Gastrocnemius medialis (tissue), 4 donors: ENCODE data around the gene RPS15A. TPM values are rescaled to one million over a fixed set of nuclear protein-coding genes. Genes with fewer than 3 reads are reported as not detected.

ENCODE experiments used
- ATAC-seq, 2 donors: fragments of 150-250 bp; one replicate each; pipeline ENCODE4 v1.9.1; 2016
- DNase-seq, 2 donors: peaks; one replicate each; pipeline ENCODE4 v3.0.0-alpha.2; 2019
- H3K27ac ChIP-seq, 4 donors: fragments of 200-600 bp; sonication (generic); 1 replicate in 1 of 4; 2 replicates in 3 of 4; pipeline ENCODE4 v1.5.1; 2016 to 2018; ENCODE audit warnings: mild to moderate bottlenecking in 2 of 4, moderate library complexity in 1 of 4
- H3K27me3 ChIP-seq, 3 donors: fragments of 200-600 bp; sonication (generic) in 2 of 3; 1 replicate in 1 of 3; 2 replicates in 2 of 3; pipeline versions ENCODE4 v1.5.1 to v1.6.0; 2016 to 2019; ENCODE audit warnings: mild to moderate bottlenecking in 1 of 3, moderate library complexity in 1 of 3
- H3K36me3 ChIP-seq, 2 donors: fragments of 200-600 bp; sonication (generic) in 1 of 2; one replicate each; pipeline ENCODE4 v1.5.1; 2017 to 2018
- H3K4me1 ChIP-seq, 2 donors: fragments of 200-600 bp; sonication (generic) in 1 of 2; one replicate each; pipeline ENCODE4 v1.5.1; 2016 to 2017; ENCODE audit warnings: mild to moderate bottlenecking in 2 of 2
- H3K4me3 ChIP-seq, 4 donors: fragments of 200-600 bp; sonication (generic) in 3 of 4; 1 replicate in 1 of 4; 2 replicates in 3 of 4; pipeline ENCODE4 v1.5.1; 2016 to 2019; ENCODE audit warnings: mild to moderate bottlenecking in 2 of 4
- H3K9me3 ChIP-seq, 3 donors: fragments of 200-600 bp; sonication (generic) in 2 of 3; 1 replicate in 1 of 3; 2 replicates in 2 of 3; pipeline ENCODE4 v1.5.1; 2016 to 2019
- CTCF ChIP-seq, 5 experiments: fragments of 450-650 bp in 3 of 5; fragments of 200-600 bp in 2 of 5; sonication (generic) in 2 of 5; IDR thresholded peaks in 4 of 5; conservative IDR thresholded peaks in 1 of 5; 1 replicate in 4 of 5; 2 replicates in 1 of 5; pipeline ENCODE4 v1.5.1; 2016 to 2019; ENCODE audit warnings: antibody characterized with exemption in 5 of 5, mild to moderate bottlenecking in 3 of 5, moderate library complexity in 3 of 5
- POLR2A ChIP-seq, 2 donors: fragments of 450-650 bp; IDR thresholded peaks; one replicate each; pipeline ENCODE4 v1.6.1; 2017; ENCODE audit warnings: antibody characterized with exemption in 2 of 2, mild to moderate bottlenecking in 2 of 2, moderate library complexity in 2 of 2
- in situ Hi-C, 4 donors: fragments of 200-750 bp; cut with MboI; loops; one replicate each; pipeline versions ENCODE4 v1.15.0 to v1.8.0; 2017; ENCODE audit warnings: low sequenced_read_pairs in 4 of 4
- intact Hi-C: fragments of 100-400 bp; cut with DNase I; formaldehyde crosslinking; loops from one replicate; pipeline ENCODE4 v1.15.1; 2023; ENCODE audit warnings: low total_unique reads
- total RNA-seq, 4 donors: library from RNA; depleted of rRNA; stranded (reverse); fragments of >200 nt; gene quantifications; one replicate each; pipeline versions ENCODE4 v1.1.0 to v1.2.3, GENCODE V29; 2016

The RPS15A gene
- total RNA-seq, 4 donors from 2014 or later, result 1,340 to 2,259 (median 1,706) TPM

- DNase-seq, result no peak
- TF ChIP-seq CTCF (IDR thresholded peaks at IDR 0.05 in 4 of 5, conservative IDR thresholded peaks at IDR 0.05 in 1 of 5), result no peak
- no peak for TF ChIP-seq POLR2A (IDR thresholded peaks at IDR 0.05)
- in situ Hi-C loops (loop anchor here in 2 of 4 donors (10.0 to 25.0 kb wide), 3 partner anchors 168 to 716 kb away; partner anchors contain the start of genes CCP110 (in 1 of the 2), COQ7 (in 1 of the 2) and GDE1 (in 1 of the 2)), intact Hi-C loops (no loop called here)
- no peak overlapping the region for H3K4me3 ChIP-seq
- peak overlapping the region in 2 of 4 donors; percentile 6 to 17 for H3K27ac ChIP-seq
- H3K4me1 ChIP-seq, result peaks cover 26 to 31% of the 10 kb centered on the region in 2 donors
- peaks cover 0 to 60% of the 10 kb centered on the region in 2 donors for H3K36me3 ChIP-seq
- H3K27me3 ChIP-seq, result no peaks in the 10 kb centered on the region
- no peak for ATAC-seq
- no peaks in the 10 kb centered on the region for H3K9me3 ChIP-seq
Measured at GRCh38 chr16:18796377-18796776, 6.2 kb upstream of the RPS15A start.

- intact Hi-C loops, result no loop called here
- Histone ChIP-seq H3K9me3 (no peaks in the 10 kb centered on the region), H3K27me3 (no peaks in the 10 kb centered on the region), H3K36me3 (peaks cover 0 to 68% of the 10 kb centered on the region in 2 donors), H3K27ac (no peak overlapping the region), H3K4me1 (peaks cover 17 to 22% of the 10 kb centered on the region in 2 donors), H3K4me3 (no peak overlapping the region)
- ATAC-seq (no peak), DNase-seq (no peak)
- in situ Hi-C loops, result loop anchor here in 2 of 4 donors (10.0 to 25.0 kb wide), 3 partner anchors 172 to 719 kb away; partner anchors contain the start of genes CCP110 (in 1 of the 2), COQ7 (in 1 of the 2) and GDE1 (in 1 of the 2)
- no peak for TF ChIP-seq CTCF (IDR thresholded peaks at IDR 0.05 in 4 of 5, conservative IDR thresholded peaks at IDR 0.05 in 1 of 5)
- no peak for TF ChIP-seq POLR2A (IDR thresholded peaks at IDR 0.05)
Measured at GRCh38 chr16:18792836-18793433, 2.8 kb upstream of the RPS15A start.

GRCh38 chr16:18789515-18789849 lies 652 bp downstream of the RPS15A start:
- ATAC-seq (no peak), DNase-seq (no peak)
- H3K4me1 ChIP-seq, result peaks cover 47 to 54% of the 10 kb centered on the region in 2 donors
- H3K27ac ChIP-seq, result peak overlapping the region; percentile 87 to 96 (median 90)
- TF ChIP-seq CTCF (IDR thresholded peaks at IDR 0.05 in 4 of 5, conservative IDR thresholded peaks at IDR 0.05 in 1 of 5) (no peak), POLR2A (IDR thresholded peaks at IDR 0.05) (no peak)
- no peaks in the 10 kb centered on the region for H3K9me3 ChIP-seq
- intact Hi-C loops, result loop anchor here (5.0 kb wide), 1 partner anchor 173 kb away; no protein-coding TSS in a partner anchor
- H3K27me3 ChIP-seq, result no peaks in the 10 kb centered on the region
- peak overlapping the region; percentile 83 to 98 (median 86) for H3K4me3 ChIP-seq
- in situ Hi-C loops, result loop anchor here in 2 of 4 donors (25.0 kb wide), 2 partner anchors 273 to 723 kb away; partner anchors contain the start of genes CCP110 (in 1 of the 2), COQ7 (in 1 of the 2) and GDE1 (in 1 of the 2)
- peaks cover 0 to 69% of the 10 kb centered on the region in 2 donors for H3K36me3 ChIP-seq

GRCh38 chr16:18788828-18789514 lies 1.2 kb downstream of the RPS15A start:
- DNase-seq (no peak), ATAC-seq (peak in 1 of 2 donors; percentile 26)
- peaks cover 0 to 69% of the 10 kb centered on the region in 2 donors for H3K36me3 ChIP-seq
- H3K4me3 ChIP-seq, result peak overlapping the region; percentile 83 to 98 (median 86)
- H3K9me3 ChIP-seq, result no peaks in the 10 kb centered on the region
- H3K4me1 ChIP-seq, result peaks cover 52 to 59% of the 10 kb centered on the region in 2 donors
- intact Hi-C loops (loop anchor here (5.0 kb wide), 1 partner anchor 173 kb away; no protein-coding TSS in a partner anchor), in situ Hi-C loops (loop anchor here in 2 of 4 donors (25.0 kb wide), 2 partner anchors 273 to 723 kb away; partner anchors contain the start of genes CCP110 (in 1 of the 2), COQ7 (in 1 of the 2) and GDE1 (in 1 of the 2))
- H3K27ac ChIP-seq, result peak overlapping the region; percentile 87 to 96 (median 90)
- H3K27me3 ChIP-seq, result no peaks in the 10 kb centered on the region
- TF ChIP-seq CTCF (IDR thresholded peaks at IDR 0.05 in 4 of 5, conservative IDR thresholded peaks at IDR 0.05 in 1 of 5), result no peak
- TF ChIP-seq POLR2A (IDR thresholded peaks at IDR 0.05), result no peak
